ENCODE measurements around the gene PLK2.

Gene PLK2

GRCh38 chr5:58501778-58502417 lies 42.0 kb upstream of the PLK2 start:
- TF ChIP-seq CTCF (IDR thresholded peaks at IDR 0.05; ENCODE audit: borderline replicate concordance, insufficient read depth, low read depth, low read length), result no peak
- H3K4me3 ChIP-seq (ENCODE audit: low read depth, low read length), result no peak overlapping the region

- no peak overlapping the region for H3K4me3 ChIP-seq (ENCODE audit: low read depth, low read length)
- TF ChIP-seq CTCF (IDR thresholded peaks at IDR 0.05; ENCODE audit: borderline replicate concordance, insufficient read depth, low read depth, low read length), result no peak
Observed at GRCh38 chr5:58499941-58500340, 40.1 kb upstream of the PLK2 start.

DNA sequence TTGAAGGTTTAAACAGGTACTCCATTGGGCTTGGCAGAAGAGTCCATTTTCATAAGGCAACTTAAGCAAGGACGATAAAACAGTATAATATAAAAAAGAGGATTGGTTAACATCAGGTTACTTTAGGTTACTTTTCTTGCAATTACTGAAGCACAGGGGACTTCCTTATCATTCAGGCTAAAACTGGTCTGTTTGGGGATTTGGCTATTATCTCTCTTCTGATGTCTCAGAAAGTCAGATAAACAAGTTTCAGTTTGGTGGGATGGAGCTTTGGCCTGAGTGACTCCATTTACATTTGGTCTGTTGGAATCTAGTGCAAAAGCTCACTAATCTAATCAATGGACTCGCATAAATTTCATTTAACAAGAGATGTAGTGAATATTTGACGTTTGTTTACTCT lies 39.3 kb upstream of the PLK2 start:
- no peak for TF ChIP-seq CTCF (IDR thresholded peaks at IDR 0.05; ENCODE audit: borderline replicate concordance, insufficient read depth, low read depth, low read length)
- no peak overlapping the region for H3K4me3 ChIP-seq (ENCODE audit: low read depth, low read length)

DNA sequence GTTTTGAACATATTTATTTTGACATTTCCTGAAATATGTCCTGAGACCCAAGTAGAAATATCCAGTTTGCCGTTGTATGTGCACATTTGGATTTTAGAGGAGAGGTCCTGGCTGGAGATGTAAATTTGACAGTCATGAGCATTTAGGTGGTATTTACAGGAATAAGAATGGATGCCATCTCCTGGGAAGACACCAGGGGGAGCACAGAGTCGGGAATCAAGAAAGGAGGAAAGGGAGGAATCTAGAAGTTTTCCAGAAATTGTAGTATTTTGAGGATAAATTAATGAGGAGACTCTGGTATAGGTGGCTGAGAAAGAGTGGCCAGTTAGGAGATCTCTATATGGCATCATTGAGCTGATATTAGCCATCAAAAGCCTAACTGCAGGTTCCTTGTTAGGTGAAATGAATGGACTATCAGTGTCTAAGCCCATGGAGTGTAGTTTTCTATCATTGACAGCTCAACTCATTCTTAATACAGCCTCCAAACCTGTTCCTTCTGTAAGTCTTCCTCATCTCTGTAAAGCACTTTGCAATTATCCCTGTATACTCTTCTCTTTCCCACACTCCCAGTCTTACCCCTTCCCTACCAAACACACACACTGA lies 38.6 kb upstream of the PLK2 start:
- TF ChIP-seq CTCF (IDR thresholded peaks at IDR 0.05; ENCODE audit: borderline replicate concordance, insufficient read depth, low read depth, low read length), result 0 out of 2 replicates have a peak, but pooled peaks have one; percentile 26
- no peak overlapping the region for H3K4me3 ChIP-seq (ENCODE audit: low read depth, low read length)

DNA sequence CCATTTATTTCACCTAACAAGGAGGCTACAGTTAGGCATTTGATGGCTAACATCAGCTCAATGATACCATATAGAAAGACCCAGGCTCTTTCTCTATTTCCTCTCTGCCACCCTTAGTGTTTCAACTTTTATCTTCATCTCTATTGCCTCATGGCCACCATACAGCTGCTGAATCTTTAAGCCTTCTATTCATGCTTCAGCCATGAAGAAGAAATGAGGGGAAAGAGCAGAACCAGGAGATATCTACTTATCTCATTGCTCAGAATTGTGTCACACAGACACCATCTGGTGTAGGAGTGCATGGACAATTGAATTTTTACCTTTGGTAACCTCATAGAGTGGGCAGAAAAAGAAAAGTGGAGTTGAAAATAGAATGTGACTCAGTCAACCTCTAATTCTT lies 38.0 kb upstream of the PLK2 start:
- H3K4me3 ChIP-seq (ENCODE audit: low read depth, low read length), result no peak overlapping the region
- TF ChIP-seq CTCF (IDR thresholded peaks at IDR 0.05; ENCODE audit: borderline replicate concordance, insufficient read depth, low read depth, low read length), result no peak

GRCh38 chr5:58497386-58497785 lies 37.5 kb upstream of the PLK2 start:
- TF ChIP-seq CTCF (IDR thresholded peaks at IDR 0.05; ENCODE audit: borderline replicate concordance, insufficient read depth, low read depth, low read length), result no peak
- H3K4me3 ChIP-seq (ENCODE audit: low read depth, low read length), result no peak overlapping the region

DNA sequence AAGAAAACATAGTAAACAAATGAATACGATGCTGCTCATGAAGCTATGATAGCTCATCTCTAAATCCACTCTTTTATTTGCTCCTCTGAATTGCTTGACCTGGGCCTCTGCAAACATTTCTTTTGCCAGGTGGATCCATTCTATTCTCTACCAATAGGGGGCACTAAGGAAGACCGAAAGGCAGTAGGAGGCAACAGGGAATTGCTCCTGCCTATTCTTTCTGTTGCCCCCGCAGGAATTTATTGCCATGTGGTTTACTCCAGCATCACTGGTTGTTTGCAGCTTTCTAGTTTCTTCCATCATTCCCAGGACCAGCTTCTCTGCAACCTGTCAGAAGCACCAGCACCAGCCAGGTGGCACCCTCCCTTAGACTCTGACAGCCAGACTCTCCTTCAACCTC lies 36.6 kb upstream of the PLK2 start:
- peak; percentile 34; the same call in 1 of the 2 replicates for TF ChIP-seq CTCF (IDR thresholded peaks at IDR 0.05; ENCODE audit: borderline replicate concordance, insufficient read depth, low read depth, low read length)
- no peak overlapping the region for H3K4me3 ChIP-seq (ENCODE audit: low read depth, low read length)
